K562 (cell line): ENCODE data around the gene ATP6V1G1.

ENCODE experiments used
- FOXK1 ChIP-seq: sonication (generic); formaldehyde crosslinking; IDR thresholded peaks from 2 replicates; pipeline ENCODE4 v1.8.0; 2022; ENCODE audit warnings: missing genetic modification reagents, mild to moderate bottlenecking, borderline replicate concordance
- GABPA ChIP-seq: fragments of 200-800 bp; sonication (Bioruptor generic); conservative IDR thresholded peaks from 2 replicates; pipeline ENCODE4 v1.6.1; 2016; ENCODE audit warnings: low read depth, missing genetic modification characterization, missing compliant biosample characterization
- RBM34 ChIP-seq: fragments of 200-400 bp; formaldehyde crosslinking; IDR thresholded peaks from 2 replicates; pipeline ENCODE4 v1.6.1; 2018; ENCODE audit warnings: low read length, borderline replicate concordance; ENCODE audit not compliant: insufficient read depth
- RFX5 ChIP-seq: IDR thresholded peaks from 2 replicates; pipeline ENCODE4 v1.6.1; 2011; ENCODE audit warnings: low read depth, mild to moderate bottlenecking, improper control_type of control experiment, low read length
- TBP ChIP-seq: optimal IDR thresholded peaks from 2 replicates; pipeline ENCODE3; 2011; ENCODE audit warnings: low read depth, low read length, improper control_type of control experiment
- TF ChIP-seq, protein P1 (sequence below), 3 experiments: IDR thresholded peaks in 2 of 3; conservative IDR thresholded peaks in 1 of 3; 2 replicates each; pipeline ENCODE4 v1.5.1; 2011 to 2012; ENCODE audit warnings: low read length in 3 of 3, mild to moderate bottlenecking in 3 of 3, control low read depth in 2 of 3, improper control_type of control experiment in 1 of 3, inconsistent platforms in 1 of 3, low read depth in 1 of 3, mixed read lengths in 1 of 3, moderate library complexity in 1 of 3; ENCODE audit not compliant: insufficient read depth in 2 of 3
- TF ChIP-seq, protein P2 (sequence below): sonication (generic); formaldehyde crosslinking; IDR thresholded peaks from 2 replicates; pipeline ENCODE4 v1.8.0; 2023; ENCODE audit warnings: mild to moderate bottlenecking, missing genetic modification reagents
- TF ChIP-seq, protein P3 (sequence below), 2 experiments: fragments of 450-650 bp in 1 of 2; sonication (generic) in 1 of 2; formaldehyde crosslinking; conservative IDR thresholded peaks; 2 replicates each; pipeline versions ENCODE4 v1.4.0 to v1.8.1; 2020 to 2022; ENCODE audit warnings: mild to moderate bottlenecking in 1 of 2, missing genetic modification reagents in 1 of 2
- TF ChIP-seq, protein P4 (sequence below): sonication (generic); formaldehyde crosslinking; IDR thresholded peaks from 2 replicates; pipeline ENCODE4 v1.8.1; 2023; ENCODE audit warnings: mild to moderate bottlenecking, missing genetic modification reagents
- TF ChIP-seq, protein P5 (sequence below), 2 experiments: IDR thresholded peaks; 2 replicates each; pipeline ENCODE4 v1.6.1; 2011; ENCODE audit warnings: borderline replicate concordance in 1 of 2, control low read depth in 1 of 2, low read depth in 1 of 2, low read length in 1 of 2, mild to moderate bottlenecking in 1 of 2, mixed read lengths in 1 of 2, moderate library complexity in 1 of 2; ENCODE audit not compliant: insufficient read depth in 1 of 2, insufficient read length in 1 of 2, poor library complexity in 1 of 2, severe bottlenecking in 1 of 2; ENCODE audit errors: extremely low read depth in 1 of 2
- TF ChIP-seq, protein P6 (sequence below): sonication (generic); formaldehyde crosslinking; IDR thresholded peaks from 2 replicates; pipeline ENCODE4 v1.9.0; 2022; ENCODE audit warnings: mild to moderate bottlenecking, missing genetic modification reagents

DNA sequence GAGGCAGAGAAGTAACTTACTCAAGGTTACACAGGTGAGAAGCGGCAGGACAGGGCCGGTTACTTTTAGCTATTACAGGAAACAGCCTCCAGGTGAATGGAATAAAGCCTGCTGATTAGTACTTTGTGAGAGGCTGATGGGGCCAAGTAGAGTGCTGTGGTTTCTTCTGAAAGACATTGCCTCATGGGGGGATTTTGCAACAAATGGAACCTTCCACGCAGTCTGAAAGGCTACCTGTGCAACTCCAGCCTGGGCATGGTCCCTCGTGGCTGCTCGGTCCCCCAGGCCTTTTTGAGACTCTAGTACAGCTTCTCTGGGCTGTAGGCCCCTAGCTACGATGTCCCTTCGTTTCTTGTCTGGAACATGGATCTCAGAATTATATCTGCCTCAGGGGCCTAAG, 25.5 kb downstream of the ATP6V1G1 start:
- TF ChIP-seq FOXK1 (CRISPR knock-in tag) (no peak), TBP (no peak), RFX5 (no peak), GABPA (tag) (no peak), RBM34 (no peak)
- TF ChIP-seq, protein P1, sequence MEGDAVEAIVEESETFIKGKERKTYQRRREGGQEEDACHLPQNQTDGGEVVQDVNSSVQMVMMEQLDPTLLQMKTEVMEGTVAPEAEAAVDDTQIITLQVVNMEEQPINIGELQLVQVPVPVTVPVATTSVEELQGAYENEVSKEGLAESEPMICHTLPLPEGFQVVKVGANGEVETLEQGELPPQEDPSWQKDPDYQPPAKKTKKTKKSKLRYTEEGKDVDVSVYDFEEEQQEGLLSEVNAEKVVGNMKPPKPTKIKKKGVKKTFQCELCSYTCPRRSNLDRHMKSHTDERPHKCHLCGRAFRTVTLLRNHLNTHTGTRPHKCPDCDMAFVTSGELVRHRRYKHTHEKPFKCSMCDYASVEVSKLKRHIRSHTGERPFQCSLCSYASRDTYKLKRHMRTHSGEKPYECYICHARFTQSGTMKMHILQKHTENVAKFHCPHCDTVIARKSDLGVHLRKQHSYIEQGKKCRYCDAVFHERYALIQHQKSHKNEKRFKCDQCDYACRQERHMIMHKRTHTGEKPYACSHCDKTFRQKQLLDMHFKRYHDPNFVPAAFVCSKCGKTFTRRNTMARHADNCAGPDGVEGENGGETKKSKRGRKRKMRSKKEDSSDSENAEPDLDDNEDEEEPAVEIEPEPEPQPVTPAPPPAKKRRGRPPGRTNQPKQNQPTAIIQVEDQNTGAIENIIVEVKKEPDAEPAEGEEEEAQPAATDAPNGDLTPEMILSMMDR (IDR thresholded peaks at IDR 0.05 in 2 of 3, conservative IDR thresholded peaks at IDR 0.05 in 1 of 3; ENCODE audit: insufficient read depth in 2 of 3, low read depth in 1 of 3, low read length in 3 of 3), result no peak
- TF ChIP-seq, protein P2, sequence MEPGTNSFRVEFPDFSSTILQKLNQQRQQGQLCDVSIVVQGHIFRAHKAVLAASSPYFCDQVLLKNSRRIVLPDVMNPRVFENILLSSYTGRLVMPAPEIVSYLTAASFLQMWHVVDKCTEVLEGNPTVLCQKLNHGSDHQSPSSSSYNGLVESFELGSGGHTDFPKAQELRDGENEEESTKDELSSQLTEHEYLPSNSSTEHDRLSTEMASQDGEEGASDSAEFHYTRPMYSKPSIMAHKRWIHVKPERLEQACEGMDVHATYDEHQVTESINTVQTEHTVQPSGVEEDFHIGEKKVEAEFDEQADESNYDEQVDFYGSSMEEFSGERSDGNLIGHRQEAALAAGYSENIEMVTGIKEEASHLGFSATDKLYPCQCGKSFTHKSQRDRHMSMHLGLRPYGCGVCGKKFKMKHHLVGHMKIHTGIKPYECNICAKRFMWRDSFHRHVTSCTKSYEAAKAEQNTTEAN (CRISPR knock-in tag), result no peak
- TF ChIP-seq, protein P3, sequence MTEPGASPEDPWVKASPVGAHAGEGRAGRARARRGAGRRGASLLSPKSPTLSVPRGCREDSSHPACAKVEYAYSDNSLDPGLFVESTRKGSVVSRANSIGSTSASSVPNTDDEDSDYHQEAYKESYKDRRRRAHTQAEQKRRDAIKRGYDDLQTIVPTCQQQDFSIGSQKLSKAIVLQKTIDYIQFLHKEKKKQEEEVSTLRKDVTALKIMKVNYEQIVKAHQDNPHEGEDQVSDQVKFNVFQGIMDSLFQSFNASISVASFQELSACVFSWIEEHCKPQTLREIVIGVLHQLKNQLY (CRISPR knock-in tag; conservative IDR thresholded peaks at IDR 0.05), result no peak
- TF ChIP-seq, protein P4, sequence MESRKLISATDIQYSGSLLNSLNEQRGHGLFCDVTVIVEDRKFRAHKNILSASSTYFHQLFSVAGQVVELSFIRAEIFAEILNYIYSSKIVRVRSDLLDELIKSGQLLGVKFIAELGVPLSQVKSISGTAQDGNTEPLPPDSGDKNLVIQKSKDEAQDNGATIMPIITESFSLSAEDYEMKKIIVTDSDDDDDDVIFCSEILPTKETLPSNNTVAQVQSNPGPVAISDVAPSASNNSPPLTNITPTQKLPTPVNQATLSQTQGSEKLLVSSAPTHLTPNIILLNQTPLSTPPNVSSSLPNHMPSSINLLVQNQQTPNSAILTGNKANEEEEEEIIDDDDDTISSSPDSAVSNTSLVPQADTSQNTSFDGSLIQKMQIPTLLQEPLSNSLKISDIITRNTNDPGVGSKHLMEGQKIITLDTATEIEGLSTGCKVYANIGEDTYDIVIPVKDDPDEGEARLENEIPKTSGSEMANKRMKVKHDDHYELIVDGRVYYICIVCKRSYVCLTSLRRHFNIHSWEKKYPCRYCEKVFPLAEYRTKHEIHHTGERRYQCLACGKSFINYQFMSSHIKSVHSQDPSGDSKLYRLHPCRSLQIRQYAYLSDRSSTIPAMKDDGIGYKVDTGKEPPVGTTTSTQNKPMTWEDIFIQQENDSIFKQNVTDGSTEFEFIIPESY, result no peak
- TF ChIP-seq, protein P5, sequence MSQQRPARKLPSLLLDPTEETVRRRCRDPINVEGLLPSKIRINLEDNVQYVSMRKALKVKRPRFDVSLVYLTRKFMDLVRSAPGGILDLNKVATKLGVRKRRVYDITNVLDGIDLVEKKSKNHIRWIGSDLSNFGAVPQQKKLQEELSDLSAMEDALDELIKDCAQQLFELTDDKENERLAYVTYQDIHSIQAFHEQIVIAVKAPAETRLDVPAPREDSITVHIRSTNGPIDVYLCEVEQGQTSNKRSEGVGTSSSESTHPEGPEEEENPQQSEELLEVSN (IDR thresholded peaks at IDR 0.05; ENCODE audit: borderline replicate concordance in 1 of 2, extremely low read depth in 1 of 2, insufficient read depth in 1 of 2, insufficient read length in 1 of 2, low read depth in 1 of 2, low read length in 1 of 2, poor library complexity in 1 of 2, severe bottlenecking in 1 of 2), result no peak
- TF ChIP-seq, protein P6, sequence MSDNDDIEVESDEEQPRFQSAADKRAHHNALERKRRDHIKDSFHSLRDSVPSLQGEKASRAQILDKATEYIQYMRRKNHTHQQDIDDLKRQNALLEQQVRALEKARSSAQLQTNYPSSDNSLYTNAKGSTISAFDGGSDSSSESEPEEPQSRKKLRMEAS, result no peak
